Liver (tissue), 3 donors: Measurements from ENCODE around the gene AJM1.

Experiments used
- JUND ChIP-seq, 2 donors: IDR thresholded peaks; 2 replicates each; pipeline ENCODE4 v1.6.1; 2016; ENCODE audit warnings: antibody characterized with exemption in 2 of 2
- RXRA ChIP-seq, 2 donors: IDR thresholded peaks; 2 replicates each; pipeline ENCODE4 v1.6.1; 2017 to 2018; ENCODE audit warnings: antibody characterized with exemption in 2 of 2, mild to moderate bottlenecking in 1 of 2
- SP1 ChIP-seq: IDR thresholded peaks from 2 replicates; pipeline ENCODE4 v1.6.1; 2018; ENCODE audit warnings: antibody characterized with exemption, mild to moderate bottlenecking
- YY1 ChIP-seq: IDR thresholded peaks from 2 replicates; pipeline ENCODE4 v1.6.1; 2016; ENCODE audit warnings: antibody characterized with exemption, mild to moderate bottlenecking
- TF ChIP-seq, protein P1 (sequence below): fragments of 150-350 bp; IDR thresholded peaks from 2 replicates; pipeline ENCODE4 v1.5.1; 2017; ENCODE audit warnings: improper control_type of control experiment, low read depth, low read length; ENCODE audit not compliant: missing input control
- TF ChIP-seq, protein P2 (sequence below): IDR thresholded peaks from 2 replicates; pipeline ENCODE4 v1.6.1; 2016; ENCODE audit warnings: antibody characterized with exemption, mild to moderate bottlenecking
- donor health status: healthy.
- donor health status: healthy.

DNA sequence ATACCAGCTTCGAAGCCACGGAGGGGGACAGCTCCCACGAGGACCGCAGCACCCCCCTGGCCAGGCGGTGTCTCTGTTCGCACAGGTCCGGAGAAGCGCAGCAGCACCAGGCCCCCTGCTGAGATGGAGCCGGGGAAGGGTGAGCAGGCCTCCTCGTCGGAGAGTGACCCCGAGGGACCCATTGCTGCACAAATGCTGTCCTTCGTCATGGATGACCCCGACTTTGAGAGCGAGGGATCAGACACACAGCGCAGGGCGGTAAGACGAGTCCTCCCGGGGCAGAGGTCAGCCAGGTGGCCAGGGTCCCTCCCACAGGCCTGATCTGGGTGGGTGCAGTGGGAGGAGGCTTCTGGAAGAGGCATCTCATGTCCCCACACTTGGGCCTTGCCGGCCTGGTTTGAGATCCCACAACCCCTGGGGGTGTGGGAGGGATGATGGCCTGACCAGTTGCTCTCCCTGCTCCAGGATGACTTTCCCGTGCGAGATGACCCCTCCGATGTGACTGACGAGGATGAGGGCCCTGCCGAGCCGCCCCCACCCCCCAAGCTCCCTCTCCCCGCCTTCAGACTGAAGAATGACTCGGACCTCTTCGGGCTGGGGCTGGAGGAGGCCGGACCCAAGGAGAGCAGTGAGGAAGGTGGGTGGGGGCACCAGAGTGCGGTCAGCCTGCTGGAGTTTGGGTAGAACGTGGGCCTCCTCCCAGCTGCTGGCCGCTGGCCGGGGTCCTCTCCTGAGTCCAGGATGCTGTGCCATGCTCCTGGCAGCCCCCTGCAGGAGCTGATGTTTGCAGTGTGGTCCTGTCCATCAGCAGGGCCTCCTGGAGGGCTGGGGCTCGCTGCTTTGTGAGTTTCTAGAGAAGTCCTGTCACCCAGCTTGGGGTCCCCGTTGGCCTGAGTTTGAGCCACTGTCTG lies 2.8 kb upstream of the AJM1 start:
- no peak for TF ChIP-seq JUND (IDR thresholded peaks at IDR 0.05)
- TF ChIP-seq, protein P1, sequence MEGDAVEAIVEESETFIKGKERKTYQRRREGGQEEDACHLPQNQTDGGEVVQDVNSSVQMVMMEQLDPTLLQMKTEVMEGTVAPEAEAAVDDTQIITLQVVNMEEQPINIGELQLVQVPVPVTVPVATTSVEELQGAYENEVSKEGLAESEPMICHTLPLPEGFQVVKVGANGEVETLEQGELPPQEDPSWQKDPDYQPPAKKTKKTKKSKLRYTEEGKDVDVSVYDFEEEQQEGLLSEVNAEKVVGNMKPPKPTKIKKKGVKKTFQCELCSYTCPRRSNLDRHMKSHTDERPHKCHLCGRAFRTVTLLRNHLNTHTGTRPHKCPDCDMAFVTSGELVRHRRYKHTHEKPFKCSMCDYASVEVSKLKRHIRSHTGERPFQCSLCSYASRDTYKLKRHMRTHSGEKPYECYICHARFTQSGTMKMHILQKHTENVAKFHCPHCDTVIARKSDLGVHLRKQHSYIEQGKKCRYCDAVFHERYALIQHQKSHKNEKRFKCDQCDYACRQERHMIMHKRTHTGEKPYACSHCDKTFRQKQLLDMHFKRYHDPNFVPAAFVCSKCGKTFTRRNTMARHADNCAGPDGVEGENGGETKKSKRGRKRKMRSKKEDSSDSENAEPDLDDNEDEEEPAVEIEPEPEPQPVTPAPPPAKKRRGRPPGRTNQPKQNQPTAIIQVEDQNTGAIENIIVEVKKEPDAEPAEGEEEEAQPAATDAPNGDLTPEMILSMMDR = no peak
- TF ChIP-seq SP1 = no peak
- no peak for TF ChIP-seq YY1
- no peak for TF ChIP-seq RXRA (IDR thresholded peaks at IDR 0.05)
- TF ChIP-seq, protein P2, sequence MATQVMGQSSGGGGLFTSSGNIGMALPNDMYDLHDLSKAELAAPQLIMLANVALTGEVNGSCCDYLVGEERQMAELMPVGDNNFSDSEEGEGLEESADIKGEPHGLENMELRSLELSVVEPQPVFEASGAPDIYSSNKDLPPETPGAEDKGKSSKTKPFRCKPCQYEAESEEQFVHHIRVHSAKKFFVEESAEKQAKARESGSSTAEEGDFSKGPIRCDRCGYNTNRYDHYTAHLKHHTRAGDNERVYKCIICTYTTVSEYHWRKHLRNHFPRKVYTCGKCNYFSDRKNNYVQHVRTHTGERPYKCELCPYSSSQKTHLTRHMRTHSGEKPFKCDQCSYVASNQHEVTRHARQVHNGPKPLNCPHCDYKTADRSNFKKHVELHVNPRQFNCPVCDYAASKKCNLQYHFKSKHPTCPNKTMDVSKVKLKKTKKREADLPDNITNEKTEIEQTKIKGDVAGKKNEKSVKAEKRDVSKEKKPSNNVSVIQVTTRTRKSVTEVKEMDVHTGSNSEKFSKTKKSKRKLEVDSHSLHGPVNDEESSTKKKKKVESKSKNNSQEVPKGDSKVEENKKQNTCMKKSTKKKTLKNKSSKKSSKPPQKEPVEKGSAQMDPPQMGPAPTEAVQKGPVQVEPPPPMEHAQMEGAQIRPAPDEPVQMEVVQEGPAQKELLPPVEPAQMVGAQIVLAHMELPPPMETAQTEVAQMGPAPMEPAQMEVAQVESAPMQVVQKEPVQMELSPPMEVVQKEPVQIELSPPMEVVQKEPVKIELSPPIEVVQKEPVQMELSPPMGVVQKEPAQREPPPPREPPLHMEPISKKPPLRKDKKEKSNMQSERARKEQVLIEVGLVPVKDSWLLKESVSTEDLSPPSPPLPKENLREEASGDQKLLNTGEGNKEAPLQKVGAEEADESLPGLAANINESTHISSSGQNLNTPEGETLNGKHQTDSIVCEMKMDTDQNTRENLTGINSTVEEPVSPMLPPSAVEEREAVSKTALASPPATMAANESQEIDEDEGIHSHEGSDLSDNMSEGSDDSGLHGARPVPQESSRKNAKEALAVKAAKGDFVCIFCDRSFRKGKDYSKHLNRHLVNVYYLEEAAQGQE = no peak
